ENCODE data around the gene JMJD6.

JMJD6 gene

DNA sequence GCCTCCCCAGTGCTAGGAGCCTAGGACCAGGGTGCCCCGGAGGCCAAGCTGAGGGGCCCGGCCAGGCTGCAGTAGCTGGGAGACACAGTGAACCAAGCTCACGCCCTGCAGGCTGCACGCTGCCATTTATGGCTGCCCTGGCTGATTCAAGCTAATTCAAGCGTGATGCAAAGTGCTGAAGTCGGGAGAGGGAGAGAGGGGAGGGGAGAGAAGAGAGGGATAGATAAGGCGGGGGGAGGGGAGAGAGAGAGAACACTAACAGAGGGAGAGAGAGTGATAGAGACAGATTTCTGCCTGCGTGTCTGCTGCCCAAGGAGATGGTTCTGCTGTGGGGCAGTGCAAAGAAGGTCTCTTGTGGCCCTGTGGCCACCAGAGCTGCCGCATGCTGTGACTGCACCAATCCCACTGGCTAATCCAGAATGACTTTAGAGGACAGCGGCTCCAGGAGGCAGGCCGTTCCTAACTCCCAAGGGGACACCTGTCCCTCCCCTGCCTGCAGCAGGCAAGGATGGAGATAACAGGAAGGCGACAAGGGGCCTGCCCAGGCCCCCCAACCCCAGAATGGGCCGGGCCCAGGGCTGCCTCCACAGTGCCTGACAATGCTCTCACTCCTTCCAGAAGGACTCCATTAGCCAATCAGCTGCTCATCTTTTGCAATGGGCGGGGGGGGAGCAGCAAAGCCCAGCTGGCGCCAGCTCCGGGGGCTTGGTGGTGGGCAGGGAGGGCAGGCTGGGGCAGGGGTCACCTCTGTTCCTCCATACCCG is 28.5 kb downstream of the JMJD6 start:
- DNase-seq: no peak

DNA sequence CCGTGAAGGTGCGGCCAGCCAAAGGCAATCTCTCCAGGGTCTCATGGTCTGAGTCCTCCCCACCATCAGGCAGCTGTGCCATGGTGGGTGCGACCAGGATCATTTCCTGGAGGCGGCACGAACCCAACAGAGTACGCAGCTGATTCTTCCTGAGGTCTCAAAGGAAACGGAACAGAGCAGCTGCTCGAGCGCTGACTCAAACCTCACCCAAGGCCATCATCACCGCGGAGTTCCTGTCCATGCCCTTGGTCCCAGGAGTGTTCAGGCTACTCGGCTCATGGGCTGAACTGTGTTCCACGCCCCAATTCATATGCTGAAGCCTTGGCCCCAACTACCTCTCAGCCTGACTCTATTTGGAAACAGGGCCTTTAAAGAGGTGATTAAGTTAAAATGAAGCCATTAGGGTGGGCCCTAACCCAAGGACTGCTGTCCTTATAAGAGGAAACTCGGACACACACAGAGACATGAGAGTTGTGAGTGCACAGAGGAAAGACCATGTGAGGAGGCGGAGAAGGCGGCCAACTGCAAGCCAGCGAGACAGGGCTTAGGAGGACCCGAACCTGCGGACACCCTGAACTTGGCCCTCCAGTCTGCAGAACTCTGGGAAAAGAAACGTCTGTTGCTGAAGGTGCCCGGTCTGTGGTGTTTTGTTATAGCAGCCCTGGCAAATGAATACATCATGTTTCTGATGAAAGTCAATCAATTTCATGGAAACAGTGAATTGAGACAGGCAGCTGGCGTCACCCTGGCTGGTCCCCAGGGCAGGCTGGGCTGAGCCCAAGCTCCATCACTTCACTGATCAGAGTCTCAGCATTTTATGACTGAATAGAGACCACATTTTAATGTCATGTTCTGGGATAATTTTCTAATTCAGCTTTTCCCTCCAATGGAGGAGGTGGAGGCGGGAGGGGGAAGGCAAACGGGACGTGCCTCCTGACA is 29.4 kb downstream of the JMJD6 start:
- no peak for DNase-seq

DNA sequence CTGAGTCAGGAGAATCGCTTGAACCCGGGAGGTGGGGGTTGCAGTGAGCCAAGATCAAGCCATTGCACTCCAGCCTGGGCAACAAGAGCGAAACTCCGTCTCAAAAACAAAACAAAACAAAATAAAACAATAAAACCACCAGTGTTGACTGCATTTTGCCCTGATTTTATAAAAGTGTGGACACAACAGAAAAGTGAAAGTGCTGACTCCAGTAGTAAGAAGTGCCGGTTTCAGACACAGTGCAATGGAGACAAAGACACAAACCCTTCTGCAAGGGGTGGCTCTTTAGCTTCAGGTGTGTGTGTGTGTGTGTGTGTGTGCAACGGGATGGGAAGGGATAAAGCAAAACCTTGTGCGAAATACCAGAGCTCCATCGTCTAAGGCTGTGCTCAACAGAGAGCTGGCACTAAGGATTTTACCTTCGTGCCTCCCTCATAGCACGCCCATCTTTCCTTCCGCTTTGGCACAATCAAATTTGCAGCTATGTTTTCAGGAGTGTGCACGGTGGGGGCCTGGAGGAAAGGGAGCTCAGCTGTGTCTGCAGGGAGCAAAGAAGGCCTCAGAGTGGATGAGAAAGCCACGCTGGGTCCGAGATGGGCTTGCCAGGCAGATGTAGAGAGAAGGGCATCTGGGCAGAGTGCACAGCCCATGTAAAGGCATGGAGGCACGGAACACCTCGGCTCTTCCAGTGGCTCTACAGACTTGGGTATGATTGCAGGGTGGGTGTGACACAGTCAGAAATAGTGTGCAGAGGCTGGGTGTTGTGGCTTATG is 31.2 kb downstream of the JMJD6 start:
- no peak for DNase-seq

DNA sequence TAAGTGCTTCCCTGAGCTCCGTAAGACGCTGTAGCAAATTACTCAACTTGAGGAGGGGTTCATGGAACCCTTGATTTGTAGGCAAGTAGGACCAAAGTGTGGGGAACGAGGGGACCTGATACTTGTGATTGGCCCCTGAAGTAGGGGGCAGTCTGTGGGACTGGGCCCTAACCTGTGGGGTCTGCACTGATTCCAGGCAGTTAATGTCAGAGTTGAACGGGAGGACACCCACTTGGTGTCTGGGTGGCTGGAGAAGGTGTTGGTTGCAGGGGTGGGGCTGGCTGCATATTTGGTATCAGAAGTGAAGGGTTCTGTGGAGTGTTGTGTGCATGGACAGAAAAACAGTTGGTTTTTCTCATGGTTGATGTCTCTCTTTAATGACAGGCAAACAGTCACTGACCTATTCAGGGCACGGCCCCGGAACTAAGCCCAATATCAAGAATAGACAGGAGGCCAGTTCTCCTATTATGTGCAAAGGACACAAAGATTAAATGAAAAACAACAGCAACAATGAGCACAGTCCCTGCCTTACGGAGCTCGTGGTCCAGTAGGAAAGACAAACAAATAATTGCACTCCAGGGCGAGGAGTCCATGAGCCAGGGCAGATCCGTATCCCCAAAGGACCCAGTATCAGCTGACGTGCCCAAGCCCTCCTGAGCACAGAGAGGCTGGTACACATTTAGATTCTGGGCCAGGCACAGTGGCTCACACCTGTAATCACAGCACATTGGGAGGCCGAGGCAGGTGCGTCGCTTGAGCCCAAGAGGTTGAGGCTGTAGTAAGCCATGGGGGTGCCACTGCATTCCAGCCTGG is 34.8 kb downstream of the JMJD6 start:
- no peak for DNase-seq

DNA sequence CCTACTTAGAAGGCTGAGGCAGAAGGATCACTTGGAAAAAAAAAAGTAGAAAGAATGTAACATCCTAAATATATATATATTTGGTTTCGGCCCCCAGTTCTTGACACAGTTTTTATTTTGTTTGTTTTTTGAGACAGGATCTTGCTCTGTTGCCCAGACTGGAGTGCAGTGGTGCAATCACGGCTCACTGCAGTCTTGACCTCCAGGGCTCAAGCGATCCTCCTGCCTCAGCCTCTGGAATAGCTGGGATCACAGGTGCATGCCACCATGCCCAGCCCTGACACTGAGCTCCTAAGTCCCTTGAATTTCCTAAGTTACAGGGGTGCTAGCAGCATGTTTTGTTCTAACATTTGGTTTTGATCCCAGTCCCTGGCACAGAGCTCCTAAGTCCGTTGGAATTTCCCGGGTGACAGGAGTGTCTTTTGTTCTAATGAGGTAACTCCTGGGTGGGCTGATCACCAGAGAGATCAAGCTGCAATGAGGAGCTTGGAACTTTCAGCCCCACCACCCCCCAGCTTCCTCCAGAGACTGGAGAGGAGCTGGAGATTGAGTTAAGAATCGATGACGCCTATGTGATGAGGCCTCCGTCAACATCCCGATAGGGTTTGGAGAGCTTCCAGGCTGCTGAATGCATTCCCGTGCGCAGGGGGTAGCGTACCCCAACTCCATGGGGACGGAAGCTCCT is 35.7 kb downstream of the JMJD6 start:
- no peak for DNase-seq

DNA sequence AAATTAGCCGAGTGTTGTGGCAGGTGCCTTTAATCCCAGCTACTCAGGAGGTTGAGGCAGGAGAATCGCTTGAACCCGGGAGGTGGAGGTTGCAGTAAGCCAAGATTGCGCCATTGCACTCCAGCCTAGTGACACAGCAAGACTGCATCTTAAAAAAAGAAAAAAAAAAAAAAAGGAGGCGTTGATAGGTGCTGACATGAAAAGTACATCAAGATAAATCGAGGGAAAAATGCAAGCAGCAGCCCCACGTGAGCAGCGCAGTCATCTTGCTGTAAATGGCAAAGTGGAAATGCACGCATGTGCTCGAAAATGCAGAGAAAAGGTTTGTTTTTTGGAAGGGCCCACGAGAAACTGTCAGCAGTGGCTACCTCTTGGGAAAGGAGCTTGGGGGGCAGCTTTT is 36.5 kb downstream of the JMJD6 start:
- DNase-seq: no peak

DNA sequence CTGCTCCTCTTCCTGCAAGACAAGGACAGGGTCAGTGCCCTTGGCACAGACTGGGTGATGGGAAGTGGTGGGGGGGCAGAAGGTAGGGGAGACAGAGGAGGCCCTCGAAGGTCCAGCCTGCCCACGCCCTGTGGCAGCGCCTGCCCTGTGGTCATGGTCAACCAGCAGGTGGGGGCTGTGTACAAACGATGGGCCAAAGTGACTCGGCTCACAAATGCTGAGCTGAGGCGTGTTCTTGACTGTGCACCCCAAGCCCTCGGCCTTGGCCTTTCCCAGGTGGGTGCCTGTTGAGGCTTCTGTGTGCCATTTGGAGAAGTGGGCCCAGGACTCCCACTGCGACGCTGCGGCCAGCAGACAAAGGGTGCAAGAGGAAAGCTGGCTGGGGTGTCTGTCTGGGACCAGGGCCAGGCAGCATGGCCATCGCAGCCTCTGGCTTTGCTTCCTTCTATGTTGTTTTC is 38.2 kb downstream of the JMJD6 start:
- DNase-seq: no peak

DNA sequence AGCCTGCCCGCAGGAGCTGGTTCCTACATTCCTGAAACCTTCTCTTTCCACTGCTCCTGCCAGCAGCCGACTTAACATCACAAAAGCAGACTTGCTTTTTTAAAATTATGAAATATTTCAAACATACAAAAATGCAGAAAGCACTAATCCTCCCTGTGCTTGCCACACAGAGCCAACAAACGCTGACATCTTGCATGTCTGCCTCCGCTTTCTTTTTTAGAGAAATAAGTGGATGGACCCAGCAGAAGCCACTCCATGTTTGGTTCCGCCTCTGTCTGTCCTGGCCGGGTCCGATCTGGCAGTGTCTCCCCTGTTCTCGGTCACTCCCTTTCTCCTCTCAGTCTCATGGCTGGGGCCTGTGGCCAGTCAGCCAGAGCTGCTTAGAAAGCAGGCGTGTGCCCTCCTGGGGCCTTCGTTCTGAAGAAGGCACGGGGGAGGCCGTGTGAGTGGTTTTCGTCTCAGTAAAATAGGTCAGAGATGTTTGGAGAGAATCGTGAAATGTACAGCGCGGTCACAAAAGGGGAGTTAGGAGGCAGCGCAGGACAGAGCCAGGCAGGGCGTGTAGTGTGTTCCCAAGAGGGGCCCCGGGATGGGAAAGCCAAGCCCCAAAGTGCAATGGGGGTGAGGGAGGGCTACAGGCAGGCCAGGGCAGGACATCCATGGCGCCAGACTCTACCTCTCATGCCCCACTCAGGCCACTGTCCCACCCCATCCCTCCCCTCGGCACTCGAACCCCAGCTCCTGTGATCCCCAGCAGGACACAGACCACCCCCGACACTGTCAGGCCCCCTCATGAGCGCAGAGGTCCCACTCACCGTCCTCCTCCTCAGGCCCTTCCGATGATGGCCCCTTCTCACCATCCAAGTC is 38.9 kb downstream of the JMJD6 start:
- no peak for DNase-seq

DNA sequence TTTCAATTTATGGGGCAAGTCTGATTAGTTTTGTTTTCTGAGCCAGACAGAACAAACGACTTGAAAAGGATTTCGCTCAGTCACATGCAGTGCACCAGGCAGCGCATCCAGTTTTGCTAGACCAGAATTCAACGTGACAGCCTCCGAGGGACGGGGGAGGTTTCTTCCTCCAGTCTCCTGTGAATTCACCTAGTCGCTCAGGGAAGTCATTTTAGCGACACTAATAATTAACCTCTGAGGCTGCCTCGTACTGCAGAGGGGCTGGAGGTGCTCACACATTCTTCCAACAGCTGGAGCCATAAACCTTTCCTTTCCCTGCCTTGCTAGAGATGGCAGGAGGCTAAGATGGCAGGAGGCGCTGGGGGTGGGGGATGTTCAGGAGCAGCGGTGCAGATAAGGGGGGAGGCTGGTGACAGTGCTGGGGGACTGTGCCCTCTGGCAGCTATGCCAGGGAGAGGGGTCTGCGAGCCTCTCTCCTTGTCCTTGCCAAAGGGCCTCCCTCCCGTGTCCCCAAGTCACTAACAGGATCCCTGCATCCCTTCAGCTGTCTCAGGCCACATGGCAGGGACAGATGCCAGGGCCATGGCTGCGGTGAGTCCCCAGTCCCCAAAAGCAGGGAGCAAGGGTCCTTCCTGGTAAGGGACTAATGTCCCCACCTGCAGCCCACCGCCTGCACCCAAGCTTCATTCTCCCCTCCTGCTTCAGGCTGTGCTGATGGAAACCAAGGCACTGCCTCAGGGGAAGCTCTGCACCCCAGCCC is 39.7 kb downstream of the JMJD6 start:
- no peak for DNase-seq

DNA sequence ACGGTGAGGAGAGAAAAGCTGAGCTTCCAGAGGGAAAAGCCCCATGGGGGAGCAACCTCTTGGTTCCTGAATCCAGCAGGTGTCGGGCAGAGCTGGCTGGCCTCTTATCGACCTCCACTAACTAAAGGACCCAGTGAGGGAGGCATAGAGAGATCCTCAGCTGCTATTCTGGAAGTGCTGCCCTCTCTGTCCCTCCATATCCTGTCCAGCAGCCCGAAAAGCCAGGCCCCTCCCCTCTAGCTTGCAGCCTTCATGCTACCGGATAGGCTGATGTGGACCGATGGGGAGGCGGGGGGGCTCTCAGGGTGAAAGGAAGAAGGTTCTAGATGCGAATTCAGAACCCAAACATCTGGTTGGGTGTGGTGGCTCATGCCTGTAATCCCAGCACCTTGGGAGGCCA is 40.6 kb downstream of the JMJD6 start:
- DNase-seq: no peak

DNA sequence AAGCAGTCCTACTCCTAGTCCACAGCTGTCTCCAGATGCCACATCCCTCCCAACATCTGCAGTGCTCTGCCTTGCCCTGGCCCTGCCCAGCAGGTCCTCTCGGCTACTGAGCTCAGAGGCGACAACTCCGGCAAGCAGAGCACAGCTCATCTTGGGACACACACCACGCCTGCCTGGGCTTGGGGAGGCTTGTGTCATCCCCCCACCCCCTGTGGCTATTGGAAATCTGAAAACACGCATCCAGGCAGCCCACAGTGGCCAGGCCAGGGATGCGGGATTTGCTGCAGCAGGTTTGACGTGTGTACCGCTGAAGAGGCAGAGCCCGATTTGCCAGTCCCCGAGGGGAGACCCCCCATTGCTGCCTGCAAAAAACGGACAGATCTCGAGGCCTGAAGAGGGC is 41.0 kb downstream of the JMJD6 start:
- DNase-seq: no peak

DNA sequence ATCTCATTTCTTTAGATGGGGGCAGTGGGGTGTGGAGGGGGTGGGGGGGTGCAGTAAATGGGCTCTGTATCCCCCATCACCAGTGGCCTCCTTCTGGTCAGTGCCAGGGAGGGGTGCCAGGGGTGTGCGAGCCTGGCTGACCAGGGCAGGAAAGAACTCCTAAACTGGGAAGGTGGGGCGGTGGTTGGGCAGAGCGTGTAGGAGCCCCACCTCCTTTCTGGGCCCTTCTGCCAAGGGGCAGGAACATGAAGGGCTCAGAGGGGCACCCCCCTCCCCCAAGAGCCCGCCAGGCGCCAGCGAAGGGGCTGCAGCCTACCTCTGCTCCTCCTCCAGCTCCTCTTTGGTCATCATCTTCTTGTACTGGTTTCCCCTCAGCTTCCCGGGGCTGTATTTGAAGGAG is 41.6 kb downstream of the JMJD6 start:
- DNase-seq: no peak

DNA sequence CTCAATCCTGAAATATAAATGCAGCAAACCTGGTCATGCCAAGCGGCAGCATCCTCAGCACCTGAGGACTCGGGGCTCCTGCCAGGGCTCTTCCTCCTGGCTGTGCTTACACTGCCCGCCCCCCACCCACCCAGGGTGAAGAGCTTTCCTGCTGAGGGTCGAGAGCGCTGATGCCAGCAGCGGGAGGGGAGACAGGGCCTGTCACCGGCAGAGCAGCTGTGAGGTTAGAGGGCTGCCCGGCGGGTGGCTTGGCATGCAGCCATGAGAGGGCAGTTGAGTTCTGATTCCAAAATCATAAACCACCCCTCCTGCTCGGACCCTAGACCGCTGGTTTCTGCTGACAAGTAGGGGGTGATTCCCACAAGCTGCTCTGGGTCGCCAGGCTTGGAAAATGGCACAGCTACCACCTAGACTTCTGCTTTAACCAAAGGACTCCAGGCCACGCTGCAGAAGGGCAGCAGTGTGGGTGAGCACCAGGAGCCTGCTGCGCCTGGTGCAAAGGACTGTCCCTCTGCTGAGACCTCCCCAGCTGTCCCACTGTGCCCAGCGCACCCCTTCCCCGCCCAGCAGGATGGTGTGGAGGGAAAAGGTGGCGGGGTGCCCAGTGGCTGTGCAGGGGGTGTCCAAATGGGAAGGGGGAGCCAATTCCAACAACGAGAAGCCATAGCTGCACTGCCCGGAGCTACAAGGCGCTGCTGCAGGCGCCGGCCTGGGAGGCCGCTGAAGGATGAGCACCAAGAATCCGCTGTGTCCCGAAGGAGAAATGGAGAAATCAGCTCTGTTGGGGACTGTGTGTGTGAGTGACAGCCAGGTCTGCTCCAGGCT is 42.3 kb downstream of the JMJD6 start:
- DNase-seq: no peak

DNA sequence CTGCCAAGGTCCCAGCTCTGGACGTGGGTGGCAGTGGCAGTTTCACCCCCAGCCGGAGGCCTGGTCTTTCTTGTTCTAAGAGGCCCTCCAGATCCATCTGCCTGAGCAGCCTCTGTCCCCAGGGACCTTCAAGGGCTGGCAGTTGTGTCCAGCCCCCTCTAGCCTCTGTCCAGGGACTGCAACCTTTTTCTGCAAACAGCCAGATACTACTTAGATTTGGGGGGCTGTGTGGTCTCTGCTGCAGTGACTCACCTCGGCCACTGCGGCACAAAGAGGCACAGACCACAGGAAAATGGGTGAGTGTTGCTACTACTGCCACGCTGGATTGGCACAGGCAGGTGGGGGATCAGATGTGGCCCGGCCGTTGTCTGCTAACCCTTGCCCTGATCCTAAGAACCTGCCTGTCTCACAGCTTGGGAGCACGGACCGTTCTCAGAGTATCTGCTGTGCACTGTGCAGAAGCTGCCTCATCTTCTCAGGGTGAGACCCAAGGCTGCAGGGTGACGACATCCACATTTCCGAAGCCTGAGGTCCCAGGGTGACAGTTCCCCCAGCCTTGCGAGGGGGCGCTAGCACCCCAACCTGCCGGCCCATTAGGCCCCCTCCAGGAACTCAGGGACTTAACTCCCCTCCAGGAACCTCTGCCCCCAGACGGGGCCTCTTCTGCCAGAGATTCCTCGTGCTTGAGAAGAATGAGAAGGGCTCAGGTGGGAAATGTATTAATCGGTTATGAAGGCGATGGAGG is 43.2 kb downstream of the JMJD6 start:
- no peak for DNase-seq

DNA sequence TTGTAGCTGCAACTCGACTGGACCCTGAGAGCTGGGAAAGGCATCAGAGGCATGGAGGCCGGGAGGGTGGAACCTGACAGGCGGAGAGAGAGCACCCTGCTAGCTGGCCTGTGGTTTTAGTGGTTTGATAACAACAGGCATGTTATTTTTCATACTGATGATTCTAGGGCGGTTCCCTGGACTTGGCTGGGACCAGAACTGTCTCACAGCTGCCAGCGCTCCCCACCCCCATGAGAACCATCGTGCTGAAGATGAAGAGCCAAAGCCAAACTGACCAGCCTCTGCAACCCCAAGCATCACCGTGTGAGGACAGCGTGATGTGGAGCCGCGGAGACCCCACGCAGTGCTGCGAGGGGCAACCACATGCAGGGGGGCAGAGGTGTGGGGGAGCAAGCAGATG is 44.1 kb downstream of the JMJD6 start:
- no peak for DNase-seq

DNA sequence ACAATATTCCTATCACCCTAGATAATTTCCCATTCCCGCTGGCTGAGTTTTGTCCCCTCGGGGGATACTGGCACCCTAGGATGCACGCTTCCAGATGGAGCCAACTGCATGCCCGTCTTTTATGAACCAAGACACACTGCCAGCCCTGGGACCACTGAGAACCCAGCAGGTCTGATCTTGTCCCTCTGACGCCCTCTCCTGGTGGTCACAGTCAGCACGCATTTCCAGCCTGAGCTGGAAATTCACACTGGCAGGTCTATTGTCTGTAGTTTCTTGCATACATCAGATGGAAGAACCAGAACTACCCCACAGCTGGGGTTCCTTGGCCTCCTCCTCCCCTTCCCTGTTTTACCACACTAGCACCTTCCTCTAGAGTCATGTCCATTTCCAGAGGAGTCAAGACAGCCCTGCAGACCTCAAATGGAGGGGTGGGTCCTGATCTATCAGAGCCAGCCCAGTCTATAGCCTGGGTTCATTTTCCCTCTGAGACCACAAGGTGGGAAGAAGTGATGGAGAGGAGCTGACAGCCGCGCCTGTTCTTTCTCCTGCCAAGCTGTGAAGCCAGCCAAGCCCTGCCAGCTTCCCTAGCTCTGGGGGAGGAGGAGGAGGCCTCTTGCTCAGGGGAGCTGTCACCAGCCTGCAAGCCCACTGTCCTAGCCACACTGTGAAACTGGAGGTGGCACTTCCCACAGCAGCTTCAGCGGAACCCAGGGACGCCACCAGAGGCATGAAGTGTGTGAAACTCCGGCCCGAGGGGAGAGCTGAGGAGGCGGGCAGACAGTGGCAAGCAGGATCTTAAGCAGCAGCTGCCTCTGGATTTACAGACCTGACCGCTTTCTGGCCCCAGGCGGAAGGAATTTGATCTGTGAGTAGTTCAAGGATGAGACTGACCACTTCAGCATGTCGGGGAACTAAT is 44.9 kb downstream of the JMJD6 start:
- peak; percentile 61 for DNase-seq

DNA sequence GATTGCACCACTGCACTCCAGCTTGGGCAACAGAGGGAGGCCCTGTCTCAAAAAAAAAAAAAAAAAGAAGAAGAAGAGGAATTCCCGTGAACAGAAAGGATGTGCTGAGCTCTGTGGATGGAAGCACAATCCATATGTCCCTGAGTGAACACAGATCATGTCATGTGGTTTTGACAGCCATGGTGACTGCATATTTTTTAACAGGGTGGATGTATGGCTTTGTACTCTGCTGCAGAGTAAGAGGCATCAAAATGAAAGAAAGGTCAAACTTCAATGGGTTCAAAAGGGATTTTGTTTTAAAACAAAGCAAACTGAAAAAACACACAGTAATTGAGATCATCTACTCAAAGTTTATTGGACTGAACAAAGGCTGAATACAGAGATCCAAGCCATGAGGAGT is 47.2 kb downstream of the JMJD6 start:
- DNase-seq: no peak

Data from central memory CD4-positive, alpha-beta T cell (primary cell).